HG03139 (cell line): ENCODE measurements around the gene CCDC138.
"Not testable (repeated sequence)": the region's sequence is repeated elsewhere in the genome, so short reads cannot be mapped to it uniquely, and the experiment has no call there.

Source experiments
- ATAC-seq: cut with Tn5 transposase; IDR thresholded peaks from one replicate; pipeline ENCODE4 v1.9.1; 2021; ENCODE audit not compliant: unreplicated experiment

CCDC138 gene, protein sequence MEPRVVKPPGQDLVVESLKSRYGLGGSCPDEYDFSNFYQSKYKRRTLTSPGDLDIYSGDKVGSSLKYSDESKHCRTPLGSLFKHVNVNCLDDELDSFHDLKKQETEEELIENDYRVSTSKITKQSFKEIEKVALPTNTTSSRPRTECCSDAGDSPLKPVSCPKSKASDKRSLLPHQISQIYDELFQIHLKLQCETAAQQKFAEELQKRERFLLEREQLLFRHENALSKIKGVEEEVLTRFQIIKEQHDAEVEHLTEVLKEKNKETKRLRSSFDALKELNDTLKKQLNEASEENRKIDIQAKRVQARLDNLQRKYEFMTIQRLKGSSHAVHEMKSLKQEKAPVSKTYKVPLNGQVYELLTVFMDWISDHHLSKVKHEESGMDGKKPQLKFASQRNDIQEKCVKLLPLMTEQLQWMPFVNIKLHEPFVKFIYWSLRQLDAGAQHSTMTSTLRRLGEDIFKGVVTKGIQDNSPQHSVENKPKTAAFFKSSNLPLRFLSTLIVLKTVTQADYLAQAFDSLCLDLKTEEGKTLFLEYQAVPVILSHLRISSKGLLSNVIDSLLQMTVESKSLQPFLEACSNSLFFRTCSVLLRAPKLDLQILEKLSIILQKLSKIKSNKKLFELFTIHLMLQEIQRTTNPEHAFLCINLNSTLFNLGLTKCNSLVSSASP

DNA sequence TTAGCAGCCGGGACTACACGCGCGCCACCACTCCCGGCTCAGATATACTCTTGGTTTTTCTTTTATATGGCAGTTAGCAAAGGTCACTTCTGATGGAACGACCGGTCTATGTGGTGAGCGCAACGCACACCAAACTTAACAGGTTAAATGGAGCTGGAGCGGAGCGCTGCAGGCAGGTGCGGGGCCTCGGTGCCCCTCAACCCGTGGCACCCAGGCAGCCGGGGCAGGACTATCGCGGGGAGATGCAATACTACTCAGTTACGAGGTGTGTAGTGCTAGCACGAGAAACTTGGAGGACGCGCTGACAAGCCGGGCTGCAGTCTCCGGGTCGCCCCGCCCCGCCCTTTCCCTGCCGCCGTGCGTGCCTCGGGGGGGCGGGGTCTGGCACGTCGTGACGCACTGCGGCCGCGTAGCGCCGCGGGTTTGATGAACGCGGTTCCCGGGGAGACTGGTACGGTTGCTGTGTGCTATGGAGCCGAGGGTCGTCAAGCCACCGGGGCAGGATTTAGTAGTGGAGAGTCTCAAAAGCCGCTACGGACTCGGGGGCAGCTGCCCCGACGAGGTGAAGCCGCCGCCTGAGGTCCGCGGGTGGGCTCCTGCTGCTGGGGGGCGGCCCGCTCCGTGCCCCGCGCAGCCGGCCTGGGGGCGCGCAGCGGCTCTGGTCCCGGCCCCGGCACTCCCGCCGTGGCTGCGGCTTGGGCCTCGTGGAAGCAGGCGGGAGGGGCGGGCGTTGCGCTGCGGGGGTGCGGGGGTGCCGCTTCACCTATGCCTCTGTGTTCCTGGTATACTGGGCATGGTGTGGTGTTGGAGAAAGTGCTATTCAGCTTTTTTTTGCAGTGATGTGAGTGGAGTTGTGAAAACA is at the start of gene CCDC138:
CCDC138 (plus strand) TSS at position 418 of the 862 bp plus-strand sequence; CDS start at position 470, 52 bp downstream.
- ATAC-seq = peak; percentile 94

DNA sequence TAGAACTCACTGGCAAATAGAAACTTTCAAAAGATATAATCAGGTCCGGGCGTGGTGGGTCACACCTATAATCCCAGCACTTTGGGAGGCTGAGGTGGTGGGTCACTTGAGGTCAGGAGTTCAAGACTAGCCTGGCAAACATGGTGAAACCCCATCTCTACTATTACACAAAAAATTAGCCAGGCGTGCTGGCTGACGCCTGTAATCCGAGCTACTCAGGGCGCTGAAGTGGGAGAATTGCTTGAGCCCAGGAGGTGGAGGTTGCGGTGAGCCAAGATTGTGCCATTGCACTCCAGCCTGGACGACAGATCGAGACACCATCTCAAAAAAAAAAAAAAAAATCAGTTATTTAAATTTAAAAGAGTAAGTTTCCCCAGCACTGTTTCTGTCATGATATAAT is 28.6 kb upstream of the CCDC138 start:
- not testable (repeated sequence) for ATAC-seq

DNA sequence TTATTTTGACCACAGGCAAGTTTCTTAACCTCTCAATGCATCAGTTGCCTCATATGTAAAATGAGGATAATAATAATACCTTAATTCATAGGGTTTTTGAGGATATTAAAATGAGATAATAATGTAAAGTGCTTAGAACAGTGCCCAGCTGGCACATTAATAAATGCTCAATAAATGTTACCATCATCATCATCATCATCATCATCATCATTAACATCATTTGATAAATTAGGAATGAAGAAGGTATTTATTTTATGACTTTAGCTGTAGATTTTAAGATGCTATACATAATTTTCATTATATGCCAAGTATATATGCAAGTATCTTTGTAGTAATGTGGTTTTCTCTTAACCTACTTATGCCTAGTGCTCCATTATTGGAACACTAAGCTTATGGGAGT is 24.0 kb upstream of the CCDC138 start:
- not testable (repeated sequence) for ATAC-seq

DNA sequence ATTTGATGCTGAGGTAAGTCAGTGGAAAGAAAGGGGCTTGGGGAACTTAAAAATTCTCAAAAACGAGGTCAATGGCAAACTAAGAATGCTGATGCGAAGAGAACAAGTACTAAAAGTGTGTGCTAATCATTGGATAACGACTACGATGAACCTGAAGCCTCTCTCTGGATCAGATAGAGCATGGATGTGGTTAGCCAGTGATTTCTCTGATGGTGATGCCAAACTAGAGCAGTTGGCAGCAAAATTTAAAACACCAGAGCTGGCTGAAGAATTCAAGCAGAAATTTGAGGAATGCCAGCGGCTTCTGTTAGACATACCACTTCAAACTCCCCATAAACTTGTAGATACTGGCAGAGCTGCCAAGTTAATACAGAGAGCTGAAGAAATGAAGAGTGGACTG is 19.9 kb upstream of the CCDC138 start:
- not testable (repeated sequence) for ATAC-seq

DNA sequence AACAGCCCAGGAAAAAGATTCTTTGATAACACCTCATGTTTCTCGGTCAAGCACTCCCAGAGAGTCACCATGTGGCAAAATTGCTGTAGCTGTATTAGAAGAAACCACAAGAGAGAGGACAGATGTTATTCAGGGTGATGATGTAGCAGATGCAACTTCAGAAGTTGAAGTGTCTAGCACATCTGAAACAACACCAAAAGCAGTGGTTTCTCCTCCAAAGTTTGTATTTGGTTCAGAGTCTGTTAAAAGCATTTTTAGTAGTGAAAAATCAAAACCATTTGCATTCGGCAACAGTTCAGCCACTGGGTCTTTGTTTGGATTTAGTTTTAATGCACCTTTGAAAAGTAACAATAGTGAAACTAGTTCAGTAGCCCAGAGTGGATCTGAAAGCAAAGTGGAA is 18.7 kb upstream of the CCDC138 start:
- ATAC-seq = not testable (repeated sequence)

DNA sequence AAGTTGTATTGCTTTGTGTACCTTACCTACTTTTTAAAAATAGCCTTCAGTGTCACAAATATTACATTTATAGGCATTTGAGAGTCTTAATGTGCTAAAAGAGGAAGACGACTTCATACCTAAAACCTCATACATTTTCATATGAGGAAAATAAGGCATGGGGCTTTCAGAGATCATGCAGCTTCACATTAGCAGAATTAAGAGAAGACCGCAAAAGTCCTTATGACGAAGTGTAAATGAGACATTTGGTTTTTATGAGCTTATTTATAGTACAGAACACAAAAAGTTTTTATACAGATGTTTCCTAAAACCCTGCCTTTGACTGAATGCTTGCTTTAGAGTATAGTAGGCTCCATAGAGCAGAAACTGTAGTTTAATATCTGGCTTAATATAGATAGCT is 10.1 kb upstream of the CCDC138 start:
- ATAC-seq = no peak

DNA sequence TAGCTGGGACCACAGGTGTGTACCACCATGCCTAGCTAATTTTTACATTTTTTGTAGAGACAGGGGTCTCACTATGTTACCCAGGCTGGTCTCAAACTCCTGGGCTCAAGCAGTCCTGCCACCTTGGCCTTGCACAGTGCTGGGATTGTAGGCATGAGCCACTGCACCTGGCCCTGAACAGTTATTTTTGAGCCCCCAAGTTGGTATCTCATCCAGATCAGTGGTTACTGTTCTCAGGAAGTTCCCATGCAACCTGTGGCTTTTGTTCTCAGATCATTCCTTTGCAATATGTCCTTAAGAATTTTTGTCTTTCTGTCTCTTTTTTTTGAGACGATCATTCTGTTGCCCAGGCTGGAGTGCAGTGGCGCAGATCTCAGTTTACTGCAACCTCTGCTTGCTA is 7.7 kb upstream of the CCDC138 start:
- no peak for ATAC-seq

DNA sequence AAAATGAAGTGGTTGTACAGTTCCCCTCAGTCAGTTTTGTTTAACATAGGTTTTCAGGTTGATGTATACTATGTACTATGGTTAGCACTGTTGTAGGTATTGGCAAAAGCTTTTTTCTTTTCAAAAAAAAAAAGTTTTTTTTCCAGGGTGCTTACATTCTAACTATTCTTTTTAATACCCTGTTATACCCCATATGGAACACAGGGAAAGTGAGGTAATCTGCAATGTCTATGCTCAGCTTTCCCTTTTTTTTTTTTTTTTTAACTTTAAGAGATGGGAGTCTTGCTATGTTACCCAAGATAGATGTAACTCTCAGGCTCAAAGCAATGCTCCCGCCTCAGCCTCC is 590 bp upstream of the CCDC138 start:
- ATAC-seq = no peak

DNA sequence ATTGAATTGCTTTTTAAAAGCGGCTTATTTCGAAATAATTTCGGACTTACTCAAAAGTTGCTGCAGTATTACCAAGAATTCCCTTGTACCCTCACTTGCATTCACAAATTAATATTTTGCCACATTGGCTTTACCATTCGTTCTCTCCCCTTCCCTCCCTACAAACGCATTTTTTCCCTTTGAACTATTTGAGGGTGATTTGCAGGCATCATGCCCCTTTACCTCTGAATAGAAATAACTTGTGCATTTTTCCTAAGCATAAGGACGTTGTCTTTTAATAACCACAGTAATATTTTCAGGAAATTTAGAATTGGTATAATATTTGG is 608 bp downstream of the CCDC138 start:
- ATAC-seq = no peak

DNA sequence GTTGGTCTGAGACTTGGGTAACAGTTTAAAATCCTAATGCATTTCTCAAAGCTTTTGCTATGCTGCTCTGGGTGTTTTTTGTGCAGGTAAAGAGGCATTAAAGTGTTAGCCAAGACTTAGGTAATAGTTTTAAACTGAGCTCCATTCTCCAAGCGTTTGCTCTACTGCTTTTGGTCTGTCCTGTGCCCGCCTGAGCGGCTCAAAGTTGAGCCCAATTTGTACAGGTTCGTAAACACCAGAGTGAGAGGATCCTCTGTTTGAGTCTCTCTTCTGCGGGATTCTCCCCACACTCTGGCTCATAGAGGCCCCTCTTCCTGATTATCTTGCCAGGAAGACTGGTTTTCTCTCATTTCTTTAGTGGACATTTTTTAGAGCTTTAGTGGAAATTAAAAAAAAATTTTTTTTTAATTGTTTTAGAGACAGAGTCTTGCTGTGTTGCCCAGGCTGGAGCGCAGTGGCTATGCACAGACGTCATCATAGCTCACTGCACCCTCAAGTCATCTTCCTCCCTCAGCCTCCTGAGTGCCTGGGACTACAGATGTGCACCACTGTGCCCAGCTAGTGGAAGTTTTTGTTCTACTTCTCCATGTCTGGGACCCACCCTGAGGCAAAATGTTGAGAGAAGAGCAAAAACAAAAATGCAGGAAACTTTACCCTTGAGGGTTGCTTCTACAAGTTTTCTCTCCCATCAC is 16.6 kb downstream of the CCDC138 start:
- ATAC-seq = no peak

DNA sequence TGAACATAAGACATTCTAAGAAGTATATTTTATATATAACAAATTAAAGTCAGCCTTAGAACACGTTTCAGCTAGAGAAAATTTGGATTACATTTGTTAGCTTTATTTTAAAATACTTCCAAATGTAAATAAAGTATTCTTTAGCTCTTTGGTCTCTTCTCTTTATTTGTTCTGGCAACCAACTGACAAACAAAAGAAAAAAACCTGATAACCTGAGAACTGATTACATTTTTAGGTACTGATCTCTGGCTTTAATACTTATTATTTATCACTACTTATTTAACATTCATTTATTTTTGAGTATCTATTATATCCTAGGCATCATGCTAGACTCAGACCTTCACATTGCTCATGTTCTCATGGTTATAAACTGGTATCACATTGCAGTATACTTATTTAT is 18.5 kb downstream of the CCDC138 start:
- ATAC-seq = no peak

DNA sequence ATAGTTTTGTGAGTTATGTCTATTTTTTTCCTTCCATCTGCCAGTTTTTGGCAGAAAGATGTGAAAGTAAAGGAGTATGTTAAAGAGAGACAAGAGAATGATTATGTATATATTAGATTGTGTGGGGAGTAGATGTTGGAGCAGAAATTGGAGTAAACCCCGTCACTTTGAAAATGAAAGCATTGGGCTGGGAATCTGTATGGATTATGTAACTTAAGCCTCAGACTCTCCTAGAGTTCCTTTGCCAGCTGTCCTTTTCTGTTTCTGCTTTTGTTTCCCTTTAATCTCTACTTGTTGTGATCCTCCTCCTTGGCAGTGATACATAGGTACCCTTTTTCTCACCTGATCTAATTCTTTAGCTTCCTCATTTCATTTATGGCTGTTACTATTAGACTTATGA is 19.2 kb downstream of the CCDC138 start:
- no peak for ATAC-seq

DNA sequence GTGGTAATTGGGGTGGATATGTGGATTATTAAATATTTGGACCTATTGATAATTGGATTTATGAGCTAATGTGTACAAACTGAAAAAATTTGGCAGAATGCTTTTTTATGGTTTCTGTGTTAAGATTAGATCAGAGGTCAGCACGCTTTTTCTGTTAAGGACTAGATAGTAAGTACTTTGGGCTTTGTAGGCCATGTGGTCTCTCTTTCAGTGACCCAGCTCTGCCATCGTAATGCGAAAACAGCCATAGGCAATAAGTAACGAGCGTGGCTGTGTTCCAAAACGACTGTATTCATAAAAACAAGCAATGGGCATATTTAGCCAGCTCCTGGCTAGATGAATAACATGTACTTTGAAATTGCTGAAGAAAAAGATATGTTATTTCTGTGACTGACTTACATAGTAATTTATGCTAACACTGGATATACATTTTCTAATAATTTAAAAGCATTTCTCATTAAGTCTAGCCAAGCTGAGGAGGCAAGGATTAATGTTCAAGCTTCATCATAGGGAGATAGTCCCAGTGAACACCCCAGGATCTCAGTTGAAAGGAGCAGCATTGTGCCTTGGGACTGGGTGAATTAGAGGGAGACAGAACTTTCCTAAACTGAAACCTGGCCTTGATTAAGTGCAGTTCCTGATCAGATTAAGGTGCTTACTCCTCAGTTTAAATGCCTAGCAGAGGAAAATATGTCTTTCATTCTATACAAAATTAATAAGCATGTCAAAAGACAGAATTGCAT is 20.0 kb downstream of the CCDC138 start:
- ATAC-seq = no peak

DNA sequence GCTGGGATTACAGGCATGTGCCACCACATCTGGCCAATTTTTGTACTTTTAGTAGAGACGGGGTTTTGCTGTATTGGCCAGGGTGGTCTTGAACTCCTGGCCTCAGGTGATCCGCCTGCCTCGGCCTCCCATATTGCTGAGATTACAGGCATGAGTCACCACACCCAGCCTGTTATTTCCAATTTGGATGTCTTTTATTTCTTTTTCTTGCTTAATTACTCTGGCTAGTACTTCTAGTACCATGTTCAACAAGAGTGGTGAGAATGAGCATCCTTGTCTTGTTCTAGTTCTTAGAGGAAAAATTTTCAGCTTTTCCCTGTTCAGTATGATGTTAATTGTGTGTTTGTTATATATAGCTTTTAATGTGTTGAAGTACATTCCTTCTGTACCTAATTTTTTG is 23.4 kb downstream of the CCDC138 start:
- ATAC-seq = no peak

DNA sequence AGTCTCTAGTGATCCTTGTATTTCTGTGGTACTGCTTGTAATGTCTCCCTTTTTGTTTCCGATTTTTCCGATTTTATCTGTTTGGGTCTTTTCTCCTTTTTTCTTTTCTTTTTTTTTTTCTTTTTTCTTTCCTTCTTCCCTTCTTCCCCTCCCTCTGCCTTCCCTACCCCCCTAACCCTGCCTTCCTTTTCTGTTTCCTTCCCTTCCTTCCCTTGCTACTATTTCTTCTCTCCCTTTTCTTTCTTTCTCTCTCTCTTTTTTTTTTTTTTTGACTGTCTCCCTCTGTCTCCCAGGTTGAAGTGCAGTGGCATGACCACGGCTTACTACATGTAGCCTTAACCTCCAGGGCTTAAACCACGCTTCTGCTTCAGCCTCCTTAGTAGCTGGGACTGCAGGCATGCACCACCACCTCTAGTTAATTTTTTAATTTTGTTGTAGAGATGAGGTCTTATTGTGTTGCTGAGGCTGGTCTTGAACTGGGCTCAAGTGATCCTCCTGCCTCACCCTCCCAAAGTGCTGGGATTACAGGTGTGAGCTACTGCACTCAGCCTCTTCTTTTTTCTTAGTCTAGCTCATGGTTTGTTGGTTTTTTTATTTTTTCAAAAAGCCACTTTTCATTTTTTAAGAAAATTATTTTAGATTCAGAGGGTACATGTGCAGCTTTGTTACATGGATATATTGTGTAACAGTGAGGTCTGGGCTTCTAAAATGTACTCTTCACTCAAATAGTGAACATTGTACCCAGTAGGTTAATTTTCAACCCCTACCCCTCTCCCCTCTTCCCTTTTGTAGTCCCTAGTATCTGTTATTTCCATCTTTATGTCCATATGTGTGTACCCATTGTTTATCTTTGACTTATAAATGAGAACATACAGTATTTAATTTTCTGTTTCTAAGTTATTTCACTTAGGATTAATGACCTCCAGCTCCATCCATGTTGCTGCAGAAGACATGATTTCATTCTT is 24.7 kb downstream of the CCDC138 start:
- ATAC-seq = no peak

DNA sequence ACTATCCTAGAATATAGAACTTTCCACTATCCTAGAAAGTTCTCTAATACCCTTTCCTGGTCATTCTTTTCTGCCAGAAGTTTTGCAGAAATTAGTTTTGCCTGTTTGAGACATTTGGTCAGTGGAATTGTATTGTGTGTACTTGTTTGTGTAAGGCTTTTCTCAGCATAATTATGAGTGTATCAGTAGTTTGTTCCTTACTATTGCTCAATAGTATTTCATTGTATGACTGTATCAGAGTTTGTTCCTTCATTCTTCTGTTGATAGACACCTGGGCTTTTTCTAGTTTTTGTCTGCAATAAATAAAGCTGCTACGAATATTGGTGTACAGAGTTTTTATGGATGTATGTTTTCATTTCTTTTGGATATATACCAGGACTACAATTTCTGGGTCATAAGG is 27.2 kb downstream of the CCDC138 start:
- no peak for ATAC-seq

DNA sequence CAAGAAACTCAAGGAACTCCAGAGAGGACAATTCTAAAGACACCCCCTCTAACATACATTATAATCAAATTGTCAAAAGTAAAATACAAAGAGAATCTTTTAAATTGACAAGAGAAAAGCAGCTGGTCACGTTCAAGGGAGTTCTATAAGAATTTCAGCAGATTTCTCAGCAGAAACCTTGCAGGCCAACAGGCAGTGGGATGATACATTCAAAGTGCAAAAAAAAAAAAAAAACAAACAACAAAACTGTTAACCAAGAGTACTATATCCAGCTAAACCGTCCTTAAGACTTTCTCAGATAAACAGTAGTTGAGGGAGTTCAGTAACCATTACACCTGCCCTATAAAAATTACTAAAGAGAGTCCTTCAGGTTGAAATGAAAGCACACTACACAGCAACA is 33.9 kb downstream of the CCDC138 start:
- ATAC-seq = no peak

DNA sequence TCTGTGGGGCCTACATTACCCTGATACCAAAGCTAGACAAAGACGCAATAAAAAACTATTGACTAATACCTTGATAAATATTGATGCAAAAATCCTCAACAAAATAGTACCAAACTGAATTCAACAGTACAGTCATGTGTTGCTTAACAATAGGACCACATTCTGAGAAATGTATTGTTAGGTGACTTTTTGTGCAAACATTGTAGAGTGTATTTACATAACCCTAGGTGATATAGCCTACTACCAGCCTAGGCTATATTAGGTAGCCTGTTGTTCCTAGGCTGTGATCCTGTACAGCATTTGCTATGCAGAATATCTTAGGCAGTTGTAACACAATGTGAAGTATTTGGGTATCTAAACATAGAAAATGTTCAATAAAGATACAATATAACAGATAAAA is 36.7 kb downstream of the CCDC138 start:
- ATAC-seq = no peak

DNA sequence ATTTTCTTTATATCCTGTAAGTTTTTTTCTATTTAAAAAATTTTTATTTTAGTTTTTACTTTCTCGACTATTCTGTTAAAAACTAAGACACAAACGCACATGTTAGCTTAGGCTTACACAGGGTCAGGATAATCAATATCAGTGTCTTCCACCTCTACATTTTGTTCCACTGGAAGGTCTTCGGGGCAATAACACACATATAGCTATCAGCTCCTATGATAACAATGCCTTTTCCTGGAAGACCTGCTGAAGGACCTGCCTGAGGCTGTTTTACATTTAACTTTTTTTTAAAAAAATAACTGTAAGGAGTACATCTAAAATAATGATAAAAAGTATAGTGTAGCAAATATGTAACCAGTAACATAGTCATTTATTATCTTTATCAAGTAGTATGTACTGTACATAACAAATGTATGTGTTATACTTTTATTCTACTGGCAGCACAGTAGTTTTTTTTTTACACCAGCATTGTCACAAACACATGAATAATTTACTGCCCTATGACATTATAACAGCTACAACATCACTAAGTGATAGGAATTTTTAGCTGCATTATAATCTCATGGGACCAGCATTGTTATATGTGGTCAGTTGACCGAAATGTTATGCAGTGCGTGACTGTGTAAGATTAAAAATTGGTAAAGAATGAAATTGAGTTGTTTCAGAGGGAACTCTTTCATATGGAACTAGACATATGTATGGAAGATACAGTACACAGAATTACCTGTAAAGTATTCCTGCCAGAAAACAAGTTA is 37.9 kb downstream of the CCDC138 start:
- ATAC-seq = no peak
